Measurements from ENCODE around the gene SLC25A25.
A peak's percentile ranks its signal among the peaks of the same experiment; 100 is the strongest.
"Not testable (repeated sequence)": the region's sequence is repeated elsewhere in the genome, so short reads cannot be mapped to it uniquely, and the experiment has no call there.

Gene SLC25A25

DNA sequence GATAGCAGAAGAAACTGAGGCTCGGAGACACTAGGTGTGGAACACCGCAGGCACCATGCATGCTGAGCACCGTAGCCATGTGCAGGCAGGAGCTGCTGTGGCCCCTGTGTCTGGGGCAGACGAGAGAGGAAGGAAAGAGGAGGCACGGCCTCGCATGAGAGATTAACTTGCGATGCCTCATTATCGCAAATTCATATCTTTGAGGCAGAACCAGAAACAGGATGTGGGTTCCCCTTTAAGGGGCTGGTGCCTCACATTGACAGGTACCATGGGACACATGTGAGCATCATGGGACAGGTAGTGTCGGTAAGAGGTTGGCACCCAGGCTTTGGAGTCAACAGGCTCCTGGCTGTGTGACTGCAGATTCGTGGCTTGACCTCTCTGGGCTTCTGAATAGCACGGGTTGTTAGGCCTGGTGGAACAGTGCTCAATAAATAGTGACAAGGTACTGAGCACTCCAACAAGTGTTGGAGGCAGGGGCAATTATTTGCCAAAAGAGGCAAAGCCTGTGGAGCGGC lies 41.7 kb upstream of the SLC25A25 start:
- no peak overlapping the region for H3K4me3 ChIP-seq (ENCODE audit: low read length)
- TF ChIP-seq CTCF (IDR thresholded peaks at IDR 0.05; ENCODE audit: insufficient read depth, low read depth, low read length, missing control alignments), result no peak
- DNase-seq (ENCODE audit: low read depth), result no peak

- no peak overlapping the region for H3K4me3 ChIP-seq (ENCODE audit: low read length)
- DNase-seq (ENCODE audit: low read depth), result no peak
- TF ChIP-seq CTCF (IDR thresholded peaks at IDR 0.05; ENCODE audit: insufficient read depth, low read depth, low read length, missing control alignments), result no peak
These were observed 41.1 kb upstream of the SLC25A25 start for GRCh38 chr9:128026773-128027541.

DNA sequence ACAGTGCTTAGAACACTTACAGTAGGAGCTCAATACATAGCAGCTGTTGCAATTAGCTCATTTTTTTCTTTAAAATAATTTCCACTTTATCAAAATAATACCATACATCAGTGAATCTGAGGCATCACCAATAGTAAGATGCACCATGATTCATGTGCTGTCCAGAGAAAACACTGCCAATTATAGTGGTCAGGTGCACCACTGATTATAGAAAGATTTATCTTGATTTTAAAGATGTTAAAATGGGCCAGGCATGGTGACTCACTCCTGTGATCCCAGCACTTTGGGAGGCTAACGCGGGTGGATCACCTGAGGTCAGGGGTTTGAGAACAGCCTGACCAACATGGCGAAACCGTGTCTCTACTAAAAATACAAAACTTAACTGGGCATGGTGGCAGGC lies 40.3 kb upstream of the SLC25A25 start:
- TF ChIP-seq CTCF (IDR thresholded peaks at IDR 0.05; ENCODE audit: insufficient read depth, low read depth, low read length, missing control alignments), result no peak
- DNase-seq (ENCODE audit: low read depth), result no peak
- no peak overlapping the region for H3K4me3 ChIP-seq (ENCODE audit: low read length)

- no peak for DNase-seq (ENCODE audit: low read depth)
- no peak overlapping the region for H3K4me3 ChIP-seq (ENCODE audit: low read length)
These were observed 34.4 kb upstream of the SLC25A25 start for GRCh38 chr9:128033609-128034008.

DNA sequence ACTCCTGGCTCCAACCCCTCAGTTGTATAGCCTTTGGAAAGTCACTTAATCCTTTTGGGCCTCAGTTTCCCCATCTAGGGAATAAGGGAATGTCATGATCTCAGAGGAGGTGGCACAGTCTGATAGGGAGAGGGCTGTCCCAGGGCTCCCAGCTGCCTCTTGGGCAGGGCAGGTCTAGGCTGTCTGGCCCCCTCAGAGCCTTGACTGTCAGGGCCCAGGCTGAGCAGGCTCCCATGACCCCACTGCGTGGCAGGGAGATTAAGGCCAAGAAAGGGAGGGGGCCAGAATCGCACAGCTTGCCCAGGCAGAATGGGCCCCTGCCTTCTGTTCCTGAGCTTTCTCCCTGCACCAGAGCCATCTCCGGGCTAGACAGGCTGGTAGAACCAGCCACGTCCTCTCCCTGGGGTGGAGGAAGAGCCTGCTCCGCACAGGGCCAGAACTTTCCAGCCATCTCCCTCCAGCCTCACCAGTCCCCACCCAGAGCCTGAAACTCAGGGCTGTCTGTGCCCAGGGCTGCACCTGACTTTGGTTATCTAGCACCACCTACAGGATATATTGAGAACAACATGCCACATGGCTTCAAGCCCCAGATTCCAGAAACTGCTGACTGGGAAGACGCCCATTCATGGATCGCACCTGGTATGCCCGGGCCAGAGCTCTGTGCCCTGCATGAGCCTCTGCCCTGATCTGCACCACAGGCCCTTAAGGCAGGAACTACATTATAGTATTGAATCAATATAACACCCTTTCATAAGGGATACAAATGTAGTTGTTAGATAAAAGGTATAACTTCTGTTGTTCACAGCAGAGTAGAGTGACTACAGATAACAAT lies 33.0 kb upstream of the SLC25A25 start:
- no peak overlapping the region for H3K4me3 ChIP-seq (ENCODE audit: low read length)
- peak; percentile 80 for TF ChIP-seq CTCF (IDR thresholded peaks at IDR 0.05; ENCODE audit: insufficient read depth, low read depth, low read length, missing control alignments)
- DNase-seq (ENCODE audit: low read depth), result peak; percentile 87

More at GRCh38 chr9:128033609-128034008, 34.4 kb upstream of the SLC25A25 start:
- TF ChIP-seq CTCF (IDR thresholded peaks at IDR 0.05; ENCODE audit: insufficient read depth, low read depth, low read length, missing control alignments), result no peak

DNA sequence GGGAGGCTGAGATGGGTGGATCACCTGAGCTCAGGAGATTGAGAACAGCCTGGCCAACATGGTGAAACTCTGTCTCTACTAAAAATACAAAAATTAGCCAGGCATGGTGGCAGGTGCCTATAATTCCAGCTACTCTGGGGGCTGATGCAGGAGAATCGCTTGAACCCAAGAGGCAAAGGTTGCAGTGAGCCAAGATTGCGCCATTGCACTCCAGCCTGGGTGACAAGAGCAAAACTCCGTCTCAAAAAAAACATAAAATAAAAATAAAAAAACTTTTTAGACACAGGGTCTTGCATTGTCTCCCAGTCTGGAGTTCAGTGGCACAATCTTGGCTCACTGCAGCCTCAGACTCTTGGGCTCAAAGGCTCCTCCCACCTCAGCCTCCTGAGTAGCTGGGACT lies 31.5 kb upstream of the SLC25A25 start:
- not testable (repeated sequence) for DNase-seq (ENCODE audit: low read depth); H3K4me3 ChIP-seq (ENCODE audit: low read length)

GRCh38 chr9:128040783-128041182 lies 27.2 kb upstream of the SLC25A25 start:
- not testable (repeated sequence) for DNase-seq (ENCODE audit: low read depth); H3K4me3 ChIP-seq (ENCODE audit: low read length)
